Epithelial cell of esophagus (primary cell): Measurements from ENCODE around the gene OR4D9.
"Not testable (repeated sequence)": the region's sequence is repeated elsewhere in the genome, so short reads cannot be mapped to it uniquely, and the experiment has no call there.

Experiments
- DNase-seq: peaks from one replicate; pipeline ENCODE4 v3.0.0; 2010; ENCODE audit warnings: low read depth
- H3K4me3 ChIP-seq: 2 replicates; pipeline ENCODE4 v1.5.1; 2011; ENCODE audit warnings: mild to moderate bottlenecking, low read length, control low read depth
- CTCF ChIP-seq: IDR thresholded peaks from 2 replicates; pipeline ENCODE4 v1.5.1; 2011; ENCODE audit warnings: low read depth, mild to moderate bottlenecking, low read length, control low read depth, inconsistent platforms; ENCODE audit not compliant: insufficient read depth; ENCODE audit errors: missing control alignments

Gene OR4D9

GRCh38 chr11:59503276-59503675 is 8.1 kb upstream of the OR4D9 start, which contains the start of gene OR4D11:
OR4D11 (plus strand) TSS chr11:59503576; CDS start chr11:59503576, 0 bp downstream.
- TF ChIP-seq CTCF = no peak
- H3K4me3 ChIP-seq = no peak within 1 kb of the TSS
- no peak for DNase-seq

- H3K4me3 ChIP-seq = no peak overlapping the region
- no peak for DNase-seq
- no peak for TF ChIP-seq CTCF
Measured at GRCh38 chr11:59511675-59512074, 336 bp downstream of the OR4D9 start.

- not testable (repeated sequence) for DNase-seq
Measured at GRCh38 chr11:59520139-59520538, 8.8 kb downstream of the OR4D9 start.

GRCh38 chr11:59520741-59521140 is 9.4 kb downstream of the OR4D9 start:
- H3K4me3 ChIP-seq = no peak overlapping the region
- no peak for TF ChIP-seq CTCF
- DNase-seq = no peak

More at GRCh38 chr11:59520139-59520538, 8.8 kb downstream of the OR4D9 start:
- not testable (repeated sequence) for H3K4me3 ChIP-seq

GRCh38 chr11:59523541-59523940 is 12.2 kb downstream of the OR4D9 start:
- no peak for TF ChIP-seq CTCF
- no peak for DNase-seq
- H3K4me3 ChIP-seq = no peak overlapping the region

GRCh38 chr11:59528711-59529110 is 17.4 kb downstream of the OR4D9 start:
- no peak overlapping the region for H3K4me3 ChIP-seq
- no peak for TF ChIP-seq CTCF
- DNase-seq = no peak

GRCh38 chr11:59532620-59533019 is 21.3 kb downstream of the OR4D9 start:
- TF ChIP-seq CTCF = no peak
- no peak for DNase-seq
- no peak overlapping the region for H3K4me3 ChIP-seq
